A549 treated with RU486 at 1 μM for 4 hours (cell line): ENCODE results near the gene PRKN. TPM values are rescaled to one million over a fixed set of nuclear protein-coding genes. Genes with fewer than 3 reads are reported as not detected.

ENCODE experiments used
- total RNA-seq: library from RNA; stranded (reverse); fragments of 200-300 nt; extraction: Qiagen RNA extraction; gene quantifications from 5 replicates; pipeline ENCODE4 v1.2.3, GENCODE V29; 2022; ENCODE audit warnings: low read depth

The PRKN gene
- 0.07 TPM in 1 of 5 replicates, not detected in the others for total RNA-seq

DNA sequence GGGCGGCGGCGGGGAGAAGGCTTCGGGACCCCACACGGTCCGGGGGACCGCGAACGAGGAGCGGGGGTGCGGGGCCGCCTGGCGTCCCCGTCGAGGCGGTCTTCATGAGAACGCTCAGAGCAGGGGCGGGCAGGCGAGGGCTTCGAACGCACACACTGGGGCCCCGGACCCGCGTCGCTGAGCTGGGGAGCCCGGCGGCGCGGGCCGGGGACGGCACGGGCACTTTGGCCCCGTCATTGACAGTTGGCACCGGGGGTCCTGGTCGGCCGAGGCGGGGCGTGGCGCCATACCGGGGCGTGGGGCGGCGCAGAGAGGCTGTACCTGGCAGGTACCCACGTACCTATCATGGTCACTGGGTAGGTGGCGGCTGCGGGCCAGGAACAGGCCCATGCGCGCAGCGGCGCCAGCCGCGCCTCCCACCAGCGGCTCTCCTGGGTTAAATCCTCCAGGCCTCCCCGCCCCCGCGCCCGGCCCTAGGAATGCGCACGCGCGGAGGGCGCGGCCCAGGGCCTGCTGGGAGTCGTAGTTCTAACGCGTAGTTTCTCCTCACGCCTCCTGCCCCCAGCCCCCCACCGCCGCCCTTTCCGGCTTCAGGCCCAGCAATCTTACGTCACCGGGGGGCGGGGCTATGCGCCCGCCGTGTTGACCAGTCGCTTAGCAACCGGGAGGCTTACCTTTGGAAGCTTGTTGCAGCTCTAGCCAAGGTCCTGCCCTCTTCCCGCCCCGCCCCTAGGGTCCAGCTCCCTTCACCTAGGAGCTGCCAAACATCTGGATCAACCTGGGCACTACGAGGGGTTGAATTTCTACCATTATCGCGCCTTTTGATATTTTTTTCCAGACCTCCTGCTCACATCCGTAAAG is at the start of gene PRKN, which contains the start of gene PACRG:
PRKN (minus strand) TSS at position 445 of the 861 bp plus-strand sequence.
PACRG (plus strand) TSS at position 653 of the 861 bp plus-strand sequence.

Other genes starting within 250 kb of the PRKN start
- gene PACRG, start 208 bp upstream of the PRKN start, total RNA-seq, result 0.25 TPM in 1 of 5 replicates, not detected in the others